AML-193 (cell line): ENCODE data around the gene PGAM2.

Source experiments
- DNase-seq, 2 experiments: peaks; one replicate each; lab custom pipeline; 2025; lab: John Stamatoyannopoulos, UW

Gene PGAM2

GRCh38 chr7:44083796-44084195 lies 18.4 kb upstream of the PGAM2 start:
- no peak for DNase-seq

GRCh38 chr7:44082541-44083207 lies 17.3 kb upstream of the PGAM2 start:
- peak; percentile 95 to 96 for DNase-seq

GRCh38 chr7:44081266-44081748 lies 15.9 kb upstream of the PGAM2 start:
- peak in 1 of 2 experiments; percentile 5 for DNase-seq

- no peak for DNase-seq
Measured at GRCh38 chr7:44080686-44081265, 15.4 kb upstream of the PGAM2 start.

GRCh38 chr7:44080118-44080517 lies 14.8 kb upstream of the PGAM2 start:
- no peak for DNase-seq

- DNase-seq, result no peak
Measured at GRCh38 chr7:44079331-44080021, 14.1 kb upstream of the PGAM2 start.

GRCh38 chr7:44078521-44078920 lies 13.2 kb upstream of the PGAM2 start:
- no peak for DNase-seq

- DNase-seq, result no peak
Measured at GRCh38 chr7:44077681-44078091, 12.3 kb upstream of the PGAM2 start.

GRCh38 chr7:44077061-44077460 lies 11.7 kb upstream of the PGAM2 start:
- no peak for DNase-seq

GRCh38 chr7:44076101-44076895 lies 10.9 kb upstream of the PGAM2 start:
- no peak for DNase-seq

GRCh38 chr7:44075296-44076075 lies 10.1 kb upstream of the PGAM2 start:
- no peak for DNase-seq

- DNase-seq, result no peak
Measured at GRCh38 chr7:44074349-44074695, 9.0 kb upstream of the PGAM2 start.

- peak; percentile 12 to 24 for DNase-seq
Measured at GRCh38 chr7:44073664-44074348, 8.4 kb upstream of the PGAM2 start.

GRCh38 chr7:44072364-44073231 lies 7.2 kb upstream of the PGAM2 start:
- DNase-seq, result peak; percentile 26 to 36

GRCh38 chr7:44071726-44072363 lies 6.5 kb upstream of the PGAM2 start:
- DNase-seq, result no peak

- DNase-seq, result no peak
Measured at GRCh38 chr7:44068054-44068453, 2.7 kb upstream of the PGAM2 start.

- no peak for DNase-seq
Measured at GRCh38 chr7:44067064-44067951, 1.9 kb upstream of the PGAM2 start.

GRCh38 chr7:44066494-44067063 lies 1.2 kb upstream of the PGAM2 start:
- no peak for DNase-seq
